ENCODE data around the gene ST6GALNAC2. TPM values are rescaled to one million over a fixed set of nuclear protein-coding genes. Genes with fewer than 3 reads are reported as not detected.

Gene ST6GALNAC2
- total and polyA plus RNA-seq, 10 of the 15 experiments (the other 5 are each of a cell fraction or from before 2014, with no cell fraction given), result 0.08 to 0.41 (median 0.23) TPM; not detected in 6

GRCh38 chr17:76588182-76588581, 2.5 kb upstream of the ST6GALNAC2 start:
- RAD21 ChIA-PET (ENCODE audit: unreplicated experiment), result interaction anchor here (0.8 kb wide), 1 partner anchor 36 kb away, joined by 3 read pairs; no protein-coding TSS in a partner anchor
- in situ Hi-C loops (cut with MboI) (no loop called here), intact Hi-C loops (cut with micrococcal nuclease; ENCODE audit: unreplicated experiment) (no loop called here)

More at GRCh38 chr17:76588182-76588581, 2.5 kb upstream of the ST6GALNAC2 start:
- ATAC-seq (no peak), DNase-seq (ENCODE audit: low read depth, low spot score) (no peak), FAIRE-seq (no peak)
- H3K27ac ChIP-seq (ENCODE audit: control insufficient read depth, insufficient read depth), result no peak overlapping the region
- ChIA-PET POLR2A (interaction anchor here (0.7 to 0.8 kb wide), 2 partner anchors 10 to 36 kb away, joined by 5 to 6 read pairs; no protein-coding TSS in a partner anchor), CTCF (interaction anchor here (0.8 to 3.0 kb wide), 5 partner anchors 10 to 65 kb away, joined by 3 to 14 read pairs (median 4); no protein-coding TSS in a partner anchor), SMC1A (ENCODE audit: uncharacterized antibody, unreplicated experiment) (interaction anchor here (1.4 to 2.4 kb wide), 2 partner anchors 10 to 31 kb away, joined by 3 to 8 read pairs; no protein-coding TSS in a partner anchor)
- TF ChIP-seq YY1 (IDR thresholded peaks at IDR 0.05; ENCODE audit: low read depth, low read length) (no peak), MXI1 (IDR thresholded peaks at IDR 0.05; ENCODE audit: low read depth, low read length) (no peak), E2F4 (IDR thresholded peaks at IDR 0.05; ENCODE audit: low read depth, low read length) (no peak), KLF5 (IDR thresholded peaks at IDR 0.05; ENCODE audit: partially characterized antibody) (no peak), SMARCA5 (IDR thresholded peaks at IDR 0.05) (no peak), IRF3 (IDR thresholded peaks at IDR 0.05) (no peak), GATAD2B (conservative IDR thresholded peaks at IDR 0.05; ENCODE audit: low read depth) (no peak), USF1 (IDR thresholded peaks at IDR 0.05; ENCODE audit: borderline replicate concordance, extremely low read length, insufficient read depth, low read depth, low read length) (no peak), CREM (IDR thresholded peaks at IDR 0.05; ENCODE audit: low read depth) (no peak), STAT1 (conservative IDR thresholded peaks at IDR 0.05) (no peak), NR2F1 (conservative IDR thresholded peaks at IDR 0.05) (no peak), POLR2AphosphoS5 (IDR thresholded peaks at IDR 0.05; ENCODE audit: low read length) (no peak), PAX5 (IDR thresholded peaks at IDR 0.05; ENCODE audit: borderline replicate concordance, low read depth, low read length) (no peak), DPF2 (IDR thresholded peaks at IDR 0.05) (no peak), HSF1 (IDR thresholded peaks at IDR 0.05; ENCODE audit: low read depth, low read length) (no peak), SREBF1 (IDR thresholded peaks at IDR 0.05; ENCODE audit: low read length) (no peak), PML (IDR thresholded peaks at IDR 0.05; ENCODE audit: low read length) (no peak)
- H3K4me2 ChIP-seq (ENCODE audit: control insufficient read depth, insufficient read depth), result no peak overlapping the region
- no peaks in the 10 kb centered on the region for H3K9me3 ChIP-seq (replicated peaks; ENCODE audit: control insufficient read depth, insufficient read depth, low read length)
- peaks cover 3 to 9% of the 10 kb centered on the region in 2 experiments; a peak in 3 of 4 replicates for H3K27me3 ChIP-seq (replicated peaks in 1 of 2; ENCODE audit: control insufficient read depth in 2 of 2, insufficient read depth in 2 of 2, low read length in 1 of 2)
- no peaks in the 10 kb centered on the region for H4K20me1 ChIP-seq (ENCODE audit: control insufficient read depth, insufficient read depth)
- H3K4me3 ChIP-seq, result no peak overlapping the region
- no peaks in the 10 kb centered on the region for H3K36me3 ChIP-seq (ENCODE audit: control insufficient read depth in 2 of 2, insufficient read depth in 2 of 2, low read length in 1 of 2)
- no peak overlapping the region for H2AFZ ChIP-seq (ENCODE audit: control insufficient read depth, low read depth, low read length)
- H3K79me2 ChIP-seq (ENCODE audit: control insufficient read depth, insufficient read depth, low read length), result no peaks in the 10 kb centered on the region
- no TSS peak for BruUV-seq (replicated peaks)
- no peak overlapping the region for H3K9ac ChIP-seq (ENCODE audit: control insufficient read depth, insufficient read depth, low read length)
- no peaks in the 10 kb centered on the region for H3K4me1 ChIP-seq (ENCODE audit: control insufficient read depth, insufficient read depth, low read length)

All from GM12878 (cell line).